Measurements from ENCODE around the gene TES.

The TES gene

DNA sequence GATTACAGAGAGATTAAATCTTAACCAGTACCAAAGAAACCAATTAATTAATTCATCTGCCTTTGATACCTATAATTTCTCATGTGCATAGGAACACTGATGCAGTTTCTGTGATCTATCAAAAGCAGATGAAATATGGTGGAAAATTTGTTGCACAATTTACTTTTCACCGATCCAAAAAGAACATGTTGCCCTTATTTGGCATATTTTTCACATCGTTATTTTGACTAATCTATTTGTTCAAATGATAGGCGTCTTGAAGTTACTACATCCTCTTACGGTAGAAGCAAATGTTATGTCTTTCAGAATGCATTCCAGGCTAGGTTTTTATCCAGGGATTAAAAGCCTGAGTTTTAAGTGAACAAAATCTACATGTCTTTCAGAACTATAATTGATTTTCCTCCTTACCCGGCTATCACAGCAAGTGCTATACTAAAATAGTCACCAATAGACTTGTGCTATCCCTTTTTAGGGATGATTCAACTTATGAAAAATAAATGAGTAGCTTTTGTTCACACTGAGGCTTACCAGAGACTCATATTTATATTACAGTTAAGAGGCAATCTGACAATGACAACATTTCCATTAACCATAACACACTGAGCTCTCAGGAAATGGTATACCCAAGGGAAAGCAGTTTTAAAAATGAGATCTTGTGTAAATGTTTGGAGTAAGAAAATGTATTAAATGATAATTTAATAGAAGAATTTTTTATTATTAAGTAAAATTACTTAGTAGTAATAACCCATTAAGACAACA, 16.8 kb upstream of the TES start:
- no peak for DNase-seq (ENCODE audit: low spot score)

DNA sequence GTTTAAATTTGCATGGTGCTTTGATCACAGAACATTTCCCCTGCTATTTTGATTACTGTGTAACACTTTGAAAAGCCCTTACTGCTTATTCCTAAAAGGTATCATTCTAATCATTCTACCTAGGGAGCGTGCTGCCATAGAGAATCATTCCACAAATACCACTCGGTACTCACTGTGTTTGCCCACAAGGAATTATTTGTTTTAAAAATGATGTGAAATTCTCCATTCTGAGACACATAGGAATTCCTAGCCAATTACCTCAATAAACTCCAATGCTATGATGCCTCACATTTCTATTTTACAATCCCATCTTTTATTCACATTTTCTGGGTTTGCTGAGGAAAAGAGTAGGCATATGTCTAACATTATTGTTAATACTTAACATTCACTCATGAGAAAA, 16.2 kb upstream of the TES start:
- no peak for DNase-seq (ENCODE audit: low spot score)

DNA sequence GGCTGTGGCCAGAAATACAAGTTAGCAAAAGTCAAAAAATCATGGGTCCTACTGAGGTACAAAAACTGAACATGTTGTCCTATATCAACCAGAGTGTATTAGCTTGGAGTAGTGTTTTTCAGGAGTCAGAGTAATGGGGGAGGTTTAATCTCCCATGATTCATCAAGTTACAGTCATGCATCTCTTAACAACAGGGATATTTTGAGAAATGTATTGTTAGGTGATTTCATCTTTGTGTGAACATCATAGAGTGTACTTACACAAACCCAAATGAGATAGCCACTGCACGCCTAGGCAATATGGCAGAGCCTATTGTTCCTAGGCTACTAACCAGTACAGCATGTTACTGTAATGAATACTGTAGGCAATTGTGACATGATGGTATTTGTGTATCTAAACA, 14.9 kb upstream of the TES start:
- DNase-seq (ENCODE audit: low spot score): no peak

DNA sequence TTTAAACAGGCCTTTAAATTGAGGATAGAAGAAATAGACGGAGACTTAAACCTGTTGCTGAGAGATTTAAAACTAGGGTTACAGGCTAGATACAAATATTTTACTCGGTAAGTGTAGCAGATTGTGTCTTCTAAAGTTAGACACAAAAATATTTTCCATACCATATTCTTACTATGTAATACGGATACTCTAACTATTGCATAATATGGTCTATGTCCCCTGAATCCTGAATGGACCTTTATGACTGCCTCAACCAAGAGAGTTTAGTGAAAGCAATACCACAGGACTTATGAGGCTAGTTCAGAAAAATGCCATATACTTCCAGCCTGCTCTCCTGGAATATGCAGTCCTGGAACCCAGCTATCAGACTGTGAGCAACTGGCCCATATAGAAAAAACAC, 13.4 kb upstream of the TES start:
- DNase-seq (ENCODE audit: low spot score): no peak

DNA sequence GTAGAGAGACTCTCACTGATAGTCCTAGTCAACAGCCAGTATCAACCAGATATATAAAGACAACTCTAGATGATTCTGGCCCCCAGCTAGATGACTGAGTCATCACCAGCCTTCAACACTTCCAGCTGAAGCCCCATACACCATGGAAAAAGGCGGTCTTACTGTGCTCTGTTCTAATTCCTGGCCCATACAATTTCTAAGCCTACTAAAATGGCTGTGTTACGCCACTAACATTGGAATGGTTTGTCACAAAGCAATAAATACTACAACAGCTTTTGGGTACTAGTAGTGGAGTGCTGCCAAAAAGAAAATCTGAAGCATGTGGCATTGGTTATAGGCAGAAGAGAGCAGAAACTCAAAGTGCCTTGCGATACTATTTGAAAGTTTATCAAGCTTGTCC, 13.0 kb upstream of the TES start:
- DNase-seq (ENCODE audit: low spot score): no peak

DNA sequence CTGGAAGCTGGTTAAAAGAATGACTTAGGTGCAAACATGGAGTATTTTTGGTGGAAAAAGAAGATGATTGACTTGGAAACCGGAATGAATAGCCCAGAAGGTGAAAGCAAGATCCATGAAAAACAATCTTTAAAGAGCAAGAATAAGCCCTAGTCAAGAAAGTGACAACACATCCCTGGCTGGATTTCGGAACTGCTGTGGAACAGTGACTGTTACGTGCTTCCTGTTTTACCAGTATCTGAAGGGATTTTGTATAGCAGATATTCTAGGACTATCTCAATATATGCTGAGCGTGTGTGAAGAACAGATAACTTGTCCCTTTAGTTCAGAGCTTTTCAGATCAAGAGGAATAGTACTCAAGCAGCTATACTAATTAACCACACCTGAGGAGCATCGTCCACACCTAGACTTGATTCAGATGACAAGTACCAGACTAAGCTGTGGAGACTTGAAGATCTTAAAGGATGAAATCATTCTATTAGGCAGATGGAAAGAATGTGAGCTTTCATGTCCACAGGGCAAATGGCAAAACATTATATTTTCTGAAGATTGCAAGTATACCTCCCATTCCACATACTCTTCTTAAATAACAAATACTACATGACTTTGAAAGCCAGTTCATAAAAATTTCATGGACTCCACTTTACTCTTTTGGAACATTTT, 11.5 kb upstream of the TES start:
- DNase-seq (ENCODE audit: low spot score): no peak

DNA sequence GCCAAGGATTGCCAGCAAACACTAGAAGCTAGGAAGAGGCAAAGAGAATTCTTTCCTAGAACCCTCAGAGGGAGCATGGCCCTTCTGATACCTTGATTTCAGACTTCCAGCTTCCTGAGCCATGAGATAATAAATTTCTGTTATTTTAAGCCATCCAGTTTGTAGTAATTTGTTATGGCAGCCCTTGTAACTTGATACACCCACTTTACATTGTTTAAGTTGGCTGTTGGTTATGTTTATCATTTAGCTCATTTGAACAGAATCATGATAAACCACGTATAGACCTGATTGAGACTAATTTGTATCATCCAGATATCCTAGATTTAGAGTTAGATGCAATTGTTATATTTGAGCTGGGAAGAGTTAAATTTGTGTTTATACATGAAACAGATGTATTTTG, 9.4 kb upstream of the TES start:
- DNase-seq (ENCODE audit: low spot score): no peak

DNA sequence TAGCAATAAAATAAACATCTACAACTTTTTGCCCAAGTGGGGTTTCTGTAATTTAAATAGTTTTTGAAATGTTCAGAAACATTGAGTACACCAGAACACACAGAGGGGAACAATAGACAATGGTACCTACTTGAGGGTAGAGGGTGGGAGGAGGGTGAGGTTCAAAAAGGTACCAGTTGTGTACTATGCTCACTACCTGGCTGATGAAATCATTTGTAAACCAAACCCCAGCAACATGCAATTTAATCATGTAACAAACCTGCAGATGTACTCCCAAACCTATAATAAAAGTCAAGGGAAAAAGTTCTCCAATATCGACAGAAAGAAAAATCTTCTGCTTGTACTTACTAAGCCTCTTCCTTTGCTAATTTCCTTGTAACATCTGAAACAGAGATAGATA, 4.2 kb upstream of the TES start:
- DNase-seq (ENCODE audit: low spot score): no peak

DNA sequence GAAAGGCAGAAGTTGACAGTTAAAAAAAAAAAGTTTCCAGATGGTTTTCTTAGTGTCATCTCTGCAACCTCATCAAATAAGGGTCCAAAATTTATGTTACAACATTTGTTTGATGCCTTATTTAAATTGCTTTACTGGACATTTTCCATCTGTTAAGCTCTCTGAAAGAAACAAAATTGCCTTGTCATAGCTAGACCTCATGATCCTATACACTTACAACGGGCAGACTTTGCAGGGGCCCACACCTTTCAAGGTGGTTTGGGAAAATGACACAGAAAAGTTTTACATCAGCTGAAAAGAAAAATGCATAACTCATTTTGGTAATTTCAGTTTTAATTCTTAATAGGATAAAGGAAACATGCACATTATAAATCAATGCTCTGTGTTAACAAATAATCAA, 1.4 kb upstream of the TES start:
- no peak for DNase-seq (ENCODE audit: low spot score)

DNA sequence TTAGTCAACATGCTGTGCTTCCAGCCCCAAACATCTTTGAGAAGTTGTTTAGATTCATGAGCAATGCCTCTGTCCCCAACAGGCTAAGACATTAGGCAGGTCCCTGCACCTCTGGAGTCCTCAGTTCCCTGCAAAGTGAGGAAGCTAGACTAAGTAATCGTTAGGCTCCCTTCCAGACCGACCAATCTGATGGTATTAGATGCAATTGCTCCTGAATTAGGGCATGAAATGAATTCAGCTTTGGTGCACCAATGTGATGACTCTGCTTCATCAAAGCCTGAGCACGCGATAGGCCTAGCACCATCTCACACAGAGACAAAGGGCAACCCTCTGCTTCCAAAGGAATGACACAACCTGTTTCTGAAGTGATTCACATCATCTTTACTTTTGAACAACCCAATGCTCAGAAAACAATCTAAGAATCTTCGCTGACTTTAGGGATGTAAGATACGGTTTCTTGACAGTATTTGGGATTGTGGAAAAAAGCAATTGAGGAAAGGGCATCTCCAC, 723 bp upstream of the TES start:
- DNase-seq (ENCODE audit: low spot score): no peak

DNA sequence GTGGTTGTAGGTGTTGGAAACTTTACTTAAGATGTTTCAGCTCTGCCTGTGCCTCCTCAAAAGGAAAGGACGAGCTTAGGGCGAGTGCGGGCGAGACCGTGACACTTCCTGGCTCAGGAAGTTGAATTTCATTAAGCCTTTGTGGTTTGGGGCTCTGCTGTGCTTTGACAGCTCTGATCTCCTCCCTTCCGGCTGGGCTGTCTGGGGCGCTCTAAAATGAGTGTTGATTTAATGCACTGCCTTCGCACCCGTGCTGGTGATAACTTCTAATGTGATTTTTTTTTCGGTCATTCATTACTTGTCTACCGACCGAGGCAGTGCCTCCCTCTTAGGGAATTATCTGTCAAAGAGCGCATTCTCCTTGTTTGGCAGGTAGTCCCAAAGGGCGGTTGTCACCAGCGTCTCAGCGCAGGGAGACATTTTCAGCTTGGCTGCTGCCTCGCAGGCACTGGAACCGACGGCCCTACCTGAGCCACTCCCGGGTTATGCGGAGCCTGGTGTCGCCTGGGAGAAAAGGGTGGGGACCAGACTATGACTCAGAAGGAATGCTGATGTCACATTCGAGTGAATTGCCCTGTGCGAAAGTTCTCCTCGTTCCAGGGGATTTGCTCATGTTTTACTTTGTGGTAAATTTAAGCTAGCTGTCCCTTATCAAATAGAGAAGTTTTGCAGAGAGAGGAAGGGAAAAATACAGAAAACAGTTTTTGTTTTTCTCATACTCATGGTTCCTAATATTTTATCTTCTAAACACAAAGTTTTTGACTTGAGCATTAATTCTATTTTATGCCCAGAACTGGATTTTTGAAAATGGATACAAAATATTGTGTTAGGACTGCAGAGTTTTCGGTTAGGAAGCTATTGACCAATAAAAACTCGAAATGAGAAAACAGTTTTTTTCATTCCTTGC, 920 bp downstream of the TES start:
- no peak for DNase-seq (ENCODE audit: low spot score)

DNA sequence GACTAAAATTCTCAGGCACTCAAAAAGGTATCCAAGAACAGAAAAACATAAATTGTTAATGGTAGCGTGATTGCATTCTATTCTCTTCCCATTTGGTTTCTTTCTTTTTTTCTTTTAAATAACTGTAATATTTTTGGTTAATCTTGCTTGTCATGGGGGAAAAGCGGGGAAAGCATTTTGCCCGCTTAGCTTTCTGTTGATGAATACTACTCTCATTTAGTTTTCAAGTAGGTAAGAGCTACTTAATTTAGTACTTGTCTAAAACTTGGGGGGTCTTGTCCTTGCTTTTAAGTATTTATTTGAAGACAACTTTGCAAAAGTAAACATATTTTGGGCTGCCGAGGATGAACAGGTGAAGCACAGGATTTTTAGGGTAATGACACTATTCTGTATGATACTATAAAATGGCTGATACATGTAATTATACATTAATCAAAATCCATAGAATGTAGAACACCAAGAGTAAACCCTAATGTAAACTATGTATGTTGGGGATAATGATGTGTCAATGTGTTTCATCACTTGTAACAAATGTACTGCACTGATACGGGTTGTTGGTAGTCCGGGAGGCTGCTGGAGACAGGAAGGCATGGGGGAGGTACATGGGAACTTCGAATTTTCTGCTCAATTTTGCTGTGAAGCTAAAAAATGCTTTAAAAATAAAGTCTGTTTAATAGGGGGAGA, 1.7 kb downstream of the TES start:
- no peak for DNase-seq (ENCODE audit: low spot score)

DNA sequence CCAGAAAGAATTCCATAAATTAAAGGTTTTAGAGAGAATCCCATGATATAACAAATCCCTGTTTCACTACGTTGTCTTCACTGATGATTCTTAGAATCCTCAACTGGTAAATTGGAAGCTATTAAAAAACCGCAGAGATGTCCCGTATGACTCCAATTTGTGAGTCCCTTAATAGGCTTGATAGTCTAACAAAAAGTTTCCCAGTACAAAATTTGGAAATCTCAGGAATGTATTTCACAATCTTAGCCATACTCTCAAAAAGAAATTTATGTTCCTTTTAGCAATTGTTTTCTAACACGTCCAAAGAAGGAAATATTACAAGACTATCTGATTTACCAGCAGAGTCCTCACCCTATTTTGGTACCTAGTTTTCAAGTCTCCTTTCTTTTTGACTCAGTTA, 2.5 kb downstream of the TES start:
- DNase-seq (ENCODE audit: low spot score): no peak

DNA sequence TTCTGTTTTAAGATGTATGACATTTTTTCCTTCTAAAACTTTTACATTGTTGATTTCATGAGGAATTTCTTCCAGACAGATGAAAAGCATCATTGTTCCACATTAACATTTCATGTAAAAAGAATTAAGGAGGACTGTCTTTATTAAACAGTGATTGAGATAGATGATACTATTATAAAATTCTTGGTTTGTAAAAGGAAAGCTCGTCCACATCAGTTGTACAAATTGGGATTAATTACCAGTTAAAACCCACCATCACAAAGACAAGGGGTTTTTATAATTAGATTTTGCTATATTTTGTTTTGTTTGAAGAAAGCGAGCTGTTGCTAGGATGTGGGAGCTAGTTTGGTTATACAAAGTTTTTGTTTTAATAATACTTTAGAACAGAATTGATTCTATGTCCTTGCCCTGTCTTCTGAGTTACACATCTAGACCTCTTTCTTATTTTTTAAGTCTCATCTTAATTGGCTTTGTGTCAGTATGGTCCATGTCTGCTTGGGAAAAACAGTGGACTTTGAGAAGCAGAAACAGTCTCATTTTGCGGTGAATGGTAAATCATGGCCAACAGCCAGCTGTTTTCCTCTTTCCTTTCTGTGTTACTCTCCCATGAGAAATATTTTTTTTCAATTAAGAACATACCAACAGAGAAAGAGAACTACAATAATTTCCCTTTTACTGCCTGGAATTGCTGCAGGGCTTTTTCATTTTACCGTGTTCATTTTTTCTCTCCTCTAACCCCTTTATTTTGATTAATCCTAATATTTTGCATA, 3.2 kb downstream of the TES start:
- no peak for DNase-seq (ENCODE audit: low spot score)

DNA sequence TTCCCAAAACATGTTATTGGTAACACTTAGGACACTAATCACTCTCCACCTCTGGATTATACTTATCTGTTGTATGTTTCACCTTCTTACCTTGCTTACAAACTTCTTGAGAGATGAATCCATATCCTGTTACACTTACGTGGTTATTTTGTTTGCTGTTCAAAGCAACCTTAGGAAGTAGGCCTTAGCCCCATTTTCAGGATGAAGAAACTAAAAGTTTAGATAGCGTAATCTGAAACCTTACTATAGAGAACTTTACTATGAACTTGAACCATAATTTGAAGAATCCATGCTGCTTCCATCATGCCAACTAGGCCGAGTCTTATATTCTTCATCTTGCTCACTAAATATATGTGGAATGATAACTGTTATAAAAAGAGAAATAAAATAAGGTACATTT, 4.6 kb downstream of the TES start:
- no peak for DNase-seq (ENCODE audit: low spot score)

DNA sequence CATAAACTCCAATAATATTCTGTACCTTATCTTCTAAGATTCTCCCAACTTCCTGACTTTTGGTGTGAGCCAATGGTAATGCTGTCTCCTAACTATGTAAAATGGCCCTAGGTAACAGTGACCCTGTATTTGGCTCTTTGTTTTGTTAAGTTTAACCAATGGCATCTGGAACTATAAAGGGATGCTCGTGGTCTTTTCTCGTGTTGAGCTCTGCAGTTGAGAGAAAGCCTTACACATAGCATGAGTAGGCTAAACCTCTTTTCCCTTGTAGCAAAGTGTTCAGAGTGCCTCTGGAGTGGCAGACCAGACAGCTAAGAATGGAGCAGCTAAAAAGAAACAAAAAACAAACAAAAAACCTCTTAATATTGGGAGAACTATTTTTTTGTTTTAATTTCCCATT, 5.2 kb downstream of the TES start:
- DNase-seq (ENCODE audit: low spot score): no peak

DNA sequence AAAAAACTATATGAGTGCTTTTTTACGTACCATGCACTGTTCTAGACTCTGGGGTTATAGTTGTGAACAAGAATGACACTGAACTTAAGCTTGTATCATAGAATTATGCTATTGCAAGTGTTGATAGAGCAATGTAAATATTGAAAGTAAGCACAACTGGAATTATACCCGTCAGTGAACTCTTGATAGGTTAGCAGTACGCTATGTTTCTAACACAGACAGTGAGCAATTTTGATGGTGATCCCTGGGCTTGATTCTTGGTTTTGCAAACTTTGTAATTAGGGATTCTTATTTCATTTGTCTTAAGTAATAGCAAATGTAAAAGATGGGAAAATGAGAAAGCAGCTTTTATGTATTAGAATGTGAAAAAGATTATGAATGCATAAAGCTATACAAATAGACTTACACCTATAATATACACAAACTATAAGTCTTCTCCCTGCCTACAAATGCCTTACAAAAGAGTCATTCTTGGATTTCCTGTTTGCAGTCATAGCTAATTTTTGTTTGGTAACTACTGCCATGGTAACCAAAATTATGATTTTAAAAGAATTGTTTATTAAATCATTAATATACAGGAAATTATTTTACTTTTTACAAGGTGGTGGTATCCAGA, 6.7 kb downstream of the TES start:
- DNase-seq (ENCODE audit: low spot score): no peak

DNA sequence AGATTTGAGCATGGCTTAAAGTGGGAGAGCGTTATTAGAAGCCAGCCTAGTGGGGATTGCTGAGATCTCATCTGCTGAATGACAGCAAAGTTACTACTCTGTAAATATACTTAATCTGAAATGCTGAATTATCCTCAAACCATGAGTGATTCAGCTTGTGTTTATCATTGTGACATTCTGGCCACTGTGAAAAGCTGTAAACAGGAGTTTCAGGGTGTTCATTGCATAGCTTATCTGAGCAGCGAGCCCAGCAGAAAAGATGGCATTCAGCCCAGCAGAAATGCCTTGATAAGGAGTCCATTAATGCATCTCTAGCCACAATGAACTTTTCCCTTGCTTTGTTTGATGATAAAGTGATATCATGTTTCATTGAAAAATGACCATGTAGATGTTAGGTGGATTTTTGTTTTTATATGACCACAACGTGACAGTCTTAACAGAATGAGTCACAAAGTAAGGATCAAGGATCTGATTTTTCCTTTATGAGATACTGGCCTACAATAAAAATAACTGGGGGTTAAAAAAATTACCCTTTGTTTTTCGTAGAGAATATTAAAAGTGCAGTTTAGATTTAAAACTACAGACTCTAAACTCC, 7.8 kb downstream of the TES start:
- no peak for DNase-seq (ENCODE audit: low spot score)

DNA sequence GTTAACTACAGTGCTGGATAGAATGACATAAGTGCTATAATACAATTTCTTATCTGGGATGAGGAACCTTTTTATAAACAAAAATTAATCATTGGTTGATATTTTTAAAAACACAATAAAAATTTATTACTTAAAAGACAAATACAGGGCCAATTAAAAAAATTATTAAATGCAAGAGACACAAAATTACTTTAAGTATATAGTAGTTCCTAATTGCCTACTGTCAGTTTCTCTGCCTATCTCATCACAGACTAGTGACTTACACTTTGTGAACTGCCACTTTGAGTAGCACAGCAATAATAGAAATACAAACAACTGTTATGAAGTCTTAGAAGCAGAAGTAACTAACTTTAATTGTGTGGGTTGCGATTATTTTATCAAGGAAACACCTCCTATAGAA, 8.4 kb downstream of the TES start:
- no peak for DNase-seq (ENCODE audit: low spot score)

DNA sequence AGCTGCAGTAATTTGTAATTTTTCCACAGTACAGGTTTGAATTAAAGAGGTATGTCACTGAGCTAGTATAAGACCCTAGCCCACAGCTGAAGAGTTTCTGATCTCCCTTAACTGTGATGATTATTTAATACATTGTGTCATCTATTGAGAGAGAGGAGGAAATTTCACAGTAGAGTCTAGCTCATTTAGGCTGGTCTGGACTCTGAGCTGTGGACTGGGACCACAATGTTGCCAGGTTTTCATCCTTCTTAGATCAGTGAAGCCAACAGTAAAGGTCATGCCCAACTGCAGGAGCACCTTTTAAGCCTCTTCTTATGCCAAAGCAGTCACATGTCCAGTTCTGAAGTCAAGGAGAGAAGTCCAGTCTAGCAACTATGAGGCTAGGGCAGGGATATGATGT, 8.9 kb downstream of the TES start:
- no peak for DNase-seq (ENCODE audit: low spot score)
